Peyer's patch (tissue), 4 donors: ENCODE measurements around the gene NOVA2.

Source experiments
- POLR2A ChIP-seq, 2 donors: fragments of 450-650 bp; IDR thresholded peaks; one replicate each; pipeline ENCODE4 v1.5.1; 2017; ENCODE audit warnings: antibody characterized with exemption in 2 of 2, mild to moderate bottlenecking in 2 of 2, moderate library complexity in 2 of 2
- TF ChIP-seq, protein P1 (sequence below), 6 experiments: fragments of 450-650 bp in 4 of 6; fragments of 200-600 bp in 2 of 6; sonication (generic) in 1 of 6; IDR thresholded peaks; one replicate each; pipeline ENCODE4 v1.5.1; 2017 to 2019; ENCODE audit warnings: antibody characterized with exemption in 6 of 6, mild to moderate bottlenecking in 3 of 6, moderate library complexity in 1 of 6

DNA sequence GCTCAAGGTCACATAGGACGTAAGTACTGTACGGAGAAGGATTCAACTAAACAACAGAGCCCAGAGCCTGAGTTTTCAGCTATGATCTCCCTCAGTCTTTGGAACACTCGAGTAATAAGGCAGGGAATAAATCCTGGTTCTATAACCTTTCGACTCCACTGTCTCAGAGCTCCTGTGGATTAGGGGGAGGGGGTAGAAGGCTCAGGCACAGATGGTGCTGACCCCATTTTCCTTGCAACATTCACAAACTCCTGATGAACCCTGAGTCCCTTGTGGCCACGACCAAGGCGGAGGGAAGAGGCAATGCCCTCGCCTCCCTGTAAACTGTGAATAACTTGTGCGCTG, 21.4 kb downstream of the NOVA2 start:
- TF ChIP-seq, protein P1, sequence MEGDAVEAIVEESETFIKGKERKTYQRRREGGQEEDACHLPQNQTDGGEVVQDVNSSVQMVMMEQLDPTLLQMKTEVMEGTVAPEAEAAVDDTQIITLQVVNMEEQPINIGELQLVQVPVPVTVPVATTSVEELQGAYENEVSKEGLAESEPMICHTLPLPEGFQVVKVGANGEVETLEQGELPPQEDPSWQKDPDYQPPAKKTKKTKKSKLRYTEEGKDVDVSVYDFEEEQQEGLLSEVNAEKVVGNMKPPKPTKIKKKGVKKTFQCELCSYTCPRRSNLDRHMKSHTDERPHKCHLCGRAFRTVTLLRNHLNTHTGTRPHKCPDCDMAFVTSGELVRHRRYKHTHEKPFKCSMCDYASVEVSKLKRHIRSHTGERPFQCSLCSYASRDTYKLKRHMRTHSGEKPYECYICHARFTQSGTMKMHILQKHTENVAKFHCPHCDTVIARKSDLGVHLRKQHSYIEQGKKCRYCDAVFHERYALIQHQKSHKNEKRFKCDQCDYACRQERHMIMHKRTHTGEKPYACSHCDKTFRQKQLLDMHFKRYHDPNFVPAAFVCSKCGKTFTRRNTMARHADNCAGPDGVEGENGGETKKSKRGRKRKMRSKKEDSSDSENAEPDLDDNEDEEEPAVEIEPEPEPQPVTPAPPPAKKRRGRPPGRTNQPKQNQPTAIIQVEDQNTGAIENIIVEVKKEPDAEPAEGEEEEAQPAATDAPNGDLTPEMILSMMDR (IDR thresholded peaks at IDR 0.05), result no peak
- TF ChIP-seq POLR2A (IDR thresholded peaks at IDR 0.05), result no peak
